ENCODE measurements around the gene NELFCD.
"Not testable (repeated sequence)": the region's sequence is repeated elsewhere in the genome, so short reads cannot be mapped to it uniquely, and the experiment has no call there.

The NELFCD gene

DNA sequence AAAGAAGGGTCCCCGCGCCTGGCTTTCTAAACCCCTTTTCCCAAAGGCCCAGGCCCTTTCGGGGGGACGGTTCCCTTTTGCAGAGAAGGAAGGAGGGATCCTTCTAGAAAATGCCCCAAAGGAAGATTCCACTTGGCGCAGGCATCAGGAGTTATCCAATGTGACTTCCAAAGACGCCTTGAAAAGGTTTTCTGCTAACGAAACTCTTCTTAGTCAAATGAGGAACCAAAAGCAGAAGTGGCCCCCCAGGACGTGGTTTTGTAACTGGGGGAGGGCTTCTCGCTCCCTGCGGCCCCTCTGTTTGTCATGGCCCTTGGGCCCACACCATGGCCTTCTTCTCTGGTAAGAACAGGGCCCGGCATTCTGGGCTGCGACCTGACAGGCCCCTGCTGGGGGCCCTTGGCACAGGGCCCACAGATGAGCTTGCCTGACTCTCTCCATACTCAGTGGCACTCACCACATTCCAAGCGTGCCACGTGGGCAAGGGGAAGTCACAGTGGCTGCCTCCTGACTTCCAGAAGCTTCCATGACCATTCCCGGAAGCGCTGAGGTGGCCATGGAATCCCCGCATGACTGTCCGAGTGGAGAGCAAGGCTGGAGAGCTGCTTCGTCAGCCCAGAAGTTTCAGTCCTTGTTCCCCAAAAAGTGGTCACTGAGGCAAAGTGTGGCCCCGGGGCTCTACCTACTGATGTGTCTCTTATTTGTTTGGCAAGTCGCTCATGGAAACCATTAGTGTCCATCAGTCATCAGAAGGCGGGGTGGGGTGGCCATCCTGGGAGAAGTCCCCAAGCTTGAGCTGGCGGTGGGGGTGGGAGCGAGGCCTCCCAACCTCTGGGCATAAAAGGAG, 26.8 kb downstream of the NELFCD start:
- DNase-seq = peak in 13 of 58 donors; percentile 17 to 57 (median 32)

DNA sequence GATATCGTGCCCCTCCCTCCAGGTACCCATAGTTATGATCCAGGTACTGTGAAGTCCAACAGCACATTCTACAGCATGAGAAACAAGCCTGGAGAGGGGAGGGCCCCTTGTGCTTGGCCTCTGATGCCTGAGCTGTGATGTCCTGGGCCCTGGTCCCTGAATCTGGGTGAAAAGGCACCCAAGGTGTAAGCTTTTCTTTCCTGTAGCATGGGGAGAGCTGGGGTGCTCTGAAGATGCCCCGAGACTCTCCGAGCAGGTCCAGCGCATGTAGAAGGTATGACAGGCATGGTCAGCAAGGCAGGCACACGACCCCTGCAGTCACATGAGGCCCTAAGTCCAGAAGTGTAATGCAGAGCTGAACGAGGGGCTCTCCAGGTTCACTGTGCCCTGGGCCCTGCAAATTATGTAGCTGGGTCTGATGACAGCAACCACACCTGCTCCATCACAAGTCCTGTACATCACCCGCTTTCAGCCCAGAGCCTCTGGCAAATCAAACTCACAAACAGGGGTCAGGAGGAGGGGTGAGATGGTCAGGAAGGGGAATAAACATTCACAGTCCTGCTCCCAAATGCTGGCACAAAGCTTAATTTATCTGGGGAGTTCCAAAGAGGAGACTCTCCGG, 27.8 kb downstream of the NELFCD start:
- DNase-seq = no peak

DNA sequence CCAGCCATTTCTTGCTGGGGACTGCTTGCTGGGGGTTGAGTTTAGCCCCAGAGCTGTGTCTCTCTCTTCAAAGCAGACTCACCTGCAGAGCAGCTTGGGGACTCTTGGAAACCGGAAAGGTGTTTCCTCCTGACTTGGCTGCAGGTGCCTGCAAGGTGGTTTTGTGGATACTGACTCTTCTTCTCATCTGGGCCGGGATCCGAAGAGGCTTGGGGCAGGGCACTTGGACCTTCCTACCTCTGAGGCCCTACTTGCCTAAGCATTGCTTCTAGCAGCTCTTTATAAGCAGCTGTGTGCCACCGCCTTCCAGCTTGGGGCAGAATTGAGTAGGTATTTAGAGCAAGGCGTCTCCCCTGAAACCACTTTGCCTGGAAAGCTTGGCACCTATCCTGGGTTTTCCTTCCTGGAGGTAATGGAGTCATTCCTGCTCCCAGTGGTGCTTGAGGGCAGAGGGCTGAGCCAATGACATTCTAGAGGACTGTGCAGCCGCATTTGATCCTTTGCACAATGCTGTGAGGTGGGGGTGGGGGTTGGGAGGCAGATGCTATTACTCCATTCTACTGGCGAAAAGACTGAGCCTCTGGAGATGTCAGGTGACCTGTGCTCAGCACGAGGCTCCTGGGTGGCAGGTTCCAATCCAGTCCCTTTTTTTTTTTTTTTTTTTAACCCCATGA, 29.4 kb downstream of the NELFCD start:
- DNase-seq = no peak

DNA sequence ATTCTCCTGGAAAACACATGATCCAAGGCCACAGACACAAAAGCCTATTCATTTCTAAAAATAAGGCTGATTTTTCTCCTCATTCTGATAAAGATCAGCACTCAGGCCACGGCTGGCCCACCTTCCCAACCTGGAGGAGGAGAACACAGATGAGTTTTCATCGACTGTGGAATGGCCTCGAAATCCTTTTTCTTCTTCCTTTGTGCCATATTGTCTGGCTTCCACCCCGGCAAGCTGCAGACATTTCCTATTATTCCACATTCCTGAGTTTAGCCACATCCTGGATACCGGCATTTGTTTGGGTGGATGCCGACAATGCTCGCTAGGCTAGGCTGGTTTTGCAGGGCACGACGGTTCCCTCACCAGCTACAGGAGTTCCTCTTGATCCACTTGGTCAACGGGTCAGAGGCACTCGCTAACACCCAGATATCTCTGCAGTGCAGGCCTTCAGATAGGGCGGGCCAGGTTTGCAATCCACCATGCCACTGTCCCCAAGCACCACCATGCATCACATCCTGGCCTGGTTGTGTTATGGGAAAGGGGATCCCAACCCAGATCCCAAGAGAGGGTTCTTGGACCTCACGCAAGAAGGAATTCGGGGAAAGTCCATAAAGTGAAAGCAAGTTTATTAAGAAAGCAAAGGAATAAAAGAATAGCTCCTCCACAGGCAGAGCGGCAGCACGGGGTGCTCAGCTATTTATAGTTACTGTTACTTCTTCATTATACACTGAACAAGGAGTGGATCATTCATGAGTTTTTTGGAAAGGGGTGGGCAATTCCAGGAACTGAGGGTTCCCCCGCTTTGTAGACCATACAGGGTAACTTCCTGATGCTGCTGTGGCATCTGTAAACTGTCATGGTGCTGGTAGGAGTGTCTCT, 30.2 kb downstream of the NELFCD start:
- DNase-seq = no peak

DNA sequence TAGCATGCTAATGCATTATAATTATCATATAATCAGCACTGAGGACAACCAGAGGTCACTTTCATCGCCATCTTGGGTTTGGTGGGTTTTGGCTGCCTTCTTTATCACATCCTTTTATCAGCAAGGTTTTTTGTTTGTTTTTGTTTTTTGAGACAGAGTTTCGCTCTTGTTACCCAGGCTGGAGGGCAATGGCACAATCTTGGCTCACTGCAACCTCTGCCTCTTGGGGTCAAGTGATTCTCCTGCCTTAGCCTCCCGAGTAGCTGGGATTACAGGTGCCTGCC, 30.8 kb downstream of the NELFCD start:
- not testable (repeated sequence) for DNase-seq

DNA sequence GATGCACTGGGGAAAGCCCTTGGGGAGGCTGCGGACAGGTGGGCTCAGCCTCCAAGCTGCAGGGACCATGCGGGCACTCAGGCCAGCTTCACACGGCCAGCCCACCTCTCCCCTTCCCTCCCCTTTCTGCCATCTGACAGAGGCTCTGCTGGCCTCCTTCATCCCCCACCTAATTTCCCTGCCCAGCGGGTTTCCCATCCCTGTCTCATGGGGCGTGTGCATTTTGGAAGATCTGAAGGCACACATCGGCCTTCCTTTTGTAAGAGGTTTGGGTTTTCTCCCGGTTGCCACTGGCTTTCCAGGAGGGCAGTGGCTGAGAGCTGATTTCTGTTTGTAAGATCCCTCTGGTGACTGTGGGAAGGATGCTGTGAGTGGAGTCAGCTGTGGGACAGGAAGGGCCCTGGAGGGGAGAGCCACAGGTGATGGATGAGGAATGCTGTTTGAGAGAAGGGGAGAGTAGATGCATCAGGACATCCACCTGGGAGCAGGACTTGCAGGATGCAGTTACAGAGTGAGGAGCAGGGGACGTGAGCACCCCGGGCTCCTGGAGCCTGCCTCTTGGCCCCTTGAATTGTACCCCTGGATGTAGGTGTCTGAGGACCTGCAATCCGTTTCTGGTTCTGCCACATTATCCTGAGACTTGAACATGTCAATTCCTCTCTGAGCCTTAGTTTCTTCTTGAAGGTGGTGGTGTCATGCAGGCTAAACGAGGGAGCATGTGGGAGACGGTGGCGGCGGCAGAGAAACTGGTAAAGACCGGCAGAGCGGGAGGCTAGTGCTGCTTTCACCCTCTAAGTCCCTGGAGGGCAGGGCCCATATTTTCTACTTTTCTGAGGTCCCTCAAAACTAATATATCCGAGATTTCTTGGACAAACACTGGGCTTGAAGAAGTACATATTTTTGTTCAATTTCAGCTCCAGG, 32.2 kb downstream of the NELFCD start:
- no peak for DNase-seq

DNA sequence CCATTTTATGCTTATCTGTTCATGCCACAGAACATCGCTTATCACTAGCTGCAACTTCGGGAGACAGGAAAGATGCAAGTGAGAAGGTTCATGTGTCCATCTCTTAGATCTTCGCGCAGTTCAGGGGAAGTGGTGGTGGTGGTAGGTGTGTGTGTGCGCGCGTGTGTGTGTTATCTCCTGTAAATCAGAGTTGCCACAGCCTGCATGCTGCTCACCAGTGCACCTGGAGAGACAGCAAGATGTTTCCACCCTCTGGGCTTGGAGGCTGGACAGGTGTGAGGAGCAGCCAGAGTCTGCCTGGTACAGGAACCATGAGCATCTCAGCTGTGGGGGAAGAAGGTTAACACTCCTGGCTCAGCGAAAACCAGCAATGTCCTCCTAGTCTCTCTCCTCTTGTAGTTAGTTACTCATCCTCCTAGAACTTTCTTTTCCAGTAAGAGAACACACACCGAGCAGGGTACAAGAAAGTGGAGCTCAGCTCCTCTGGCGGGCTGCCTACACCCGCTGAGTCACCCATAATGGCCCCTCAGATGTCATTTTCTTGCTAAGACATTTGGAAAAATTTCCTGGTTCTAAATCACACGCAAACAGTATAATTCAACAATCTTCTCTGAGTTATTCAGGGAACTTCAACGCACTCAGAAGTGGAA, 33.0 kb downstream of the NELFCD start:
- no peak for DNase-seq

DNA sequence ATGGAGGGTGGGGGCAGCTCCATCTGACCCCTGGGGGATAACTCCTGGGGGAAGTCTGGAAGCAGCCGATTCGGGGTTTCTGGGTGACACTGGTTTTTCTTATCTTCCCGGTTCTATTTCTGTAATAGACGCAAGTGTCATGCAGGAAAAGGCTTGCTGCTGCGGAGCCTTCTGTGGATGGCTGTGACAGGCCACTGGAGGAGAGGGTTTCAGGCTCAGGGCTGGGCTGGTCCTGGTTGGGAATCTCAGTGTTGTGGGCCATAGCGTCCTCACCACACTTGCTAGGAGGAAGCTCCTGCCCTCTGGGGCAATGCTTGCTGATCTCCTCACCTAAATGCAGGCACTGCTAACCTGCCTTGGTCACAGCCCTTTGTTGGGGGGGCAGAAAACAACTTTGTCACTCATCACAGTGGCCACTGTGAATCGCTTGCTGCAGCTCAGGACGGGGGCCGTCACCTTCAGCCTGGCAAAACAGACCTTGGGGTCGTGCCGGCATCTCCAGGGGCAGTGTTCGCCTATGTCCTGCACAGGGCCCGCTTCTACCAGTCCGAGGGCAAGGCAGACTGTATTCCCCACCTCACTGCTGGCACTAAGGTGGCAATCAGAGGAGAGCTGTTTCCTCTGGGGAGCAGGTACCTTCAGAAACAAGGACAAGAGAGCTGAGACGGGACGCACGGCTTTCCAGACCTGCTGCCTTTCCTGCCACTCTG, 33.8 kb downstream of the NELFCD start:
- no peak for DNase-seq

DNA sequence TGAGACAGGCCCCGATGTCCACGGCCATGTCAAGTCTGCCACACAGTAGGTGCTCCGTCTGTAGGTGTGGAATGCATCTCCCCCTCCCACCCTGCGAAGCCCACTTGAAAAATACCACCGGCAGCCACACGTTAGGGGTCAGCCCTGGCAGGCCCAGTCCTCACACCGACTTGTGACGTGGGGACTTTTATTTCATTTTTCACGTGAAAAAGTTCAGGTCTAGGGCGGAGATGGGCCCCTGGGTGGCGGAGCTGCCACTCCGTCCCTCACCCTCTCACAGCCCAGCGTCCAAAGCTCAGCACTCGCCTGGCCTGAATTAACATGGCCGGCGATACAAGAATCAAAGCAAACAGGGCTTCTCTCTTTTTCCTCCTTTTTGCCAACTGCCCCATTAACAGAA, 34.4 kb downstream of the NELFCD start:
- no peak for DNase-seq

DNA sequence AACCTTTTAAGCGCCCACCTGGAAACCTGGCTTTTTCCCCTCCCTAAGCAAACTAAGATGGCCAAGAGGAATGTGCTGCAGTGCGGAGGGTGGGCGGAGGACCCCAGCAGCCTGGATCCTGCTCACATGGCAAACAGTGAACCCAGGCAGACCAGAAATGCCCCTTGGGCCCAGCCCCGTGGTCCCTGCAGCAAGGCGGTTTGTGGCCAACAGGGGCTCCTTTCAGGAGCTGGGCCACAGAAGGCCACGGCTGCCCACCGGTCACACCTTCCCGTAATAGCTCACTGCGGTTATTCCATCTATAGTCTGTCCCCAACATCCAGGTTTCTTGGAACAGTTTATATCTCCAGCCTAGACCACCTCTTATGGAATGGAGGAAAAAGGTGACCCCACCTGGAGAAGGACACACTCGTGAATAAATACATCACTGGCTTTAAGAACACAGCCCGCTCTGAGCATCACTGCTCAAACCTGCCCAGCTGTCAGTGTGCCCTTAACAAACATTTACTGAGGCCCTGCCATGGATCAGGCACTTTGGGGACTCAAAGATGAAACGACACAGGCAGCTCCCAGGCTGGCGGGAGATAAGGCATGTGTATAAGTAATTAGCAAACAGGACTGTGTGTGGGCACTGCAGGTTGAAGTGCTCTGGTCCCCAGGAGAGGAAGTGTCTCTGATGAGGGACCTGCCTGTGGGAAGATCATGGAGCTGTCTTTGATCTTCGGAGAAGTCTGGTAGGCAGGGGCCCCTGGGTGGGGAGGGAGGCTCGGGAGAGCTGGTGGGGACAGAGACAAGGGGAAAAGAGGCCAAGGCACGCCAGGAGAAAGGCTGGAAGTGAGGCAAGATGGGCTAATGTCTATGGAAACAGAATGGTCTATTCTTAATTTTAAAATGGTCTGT, 35.0 kb downstream of the NELFCD start:
- DNase-seq = no peak

DNA sequence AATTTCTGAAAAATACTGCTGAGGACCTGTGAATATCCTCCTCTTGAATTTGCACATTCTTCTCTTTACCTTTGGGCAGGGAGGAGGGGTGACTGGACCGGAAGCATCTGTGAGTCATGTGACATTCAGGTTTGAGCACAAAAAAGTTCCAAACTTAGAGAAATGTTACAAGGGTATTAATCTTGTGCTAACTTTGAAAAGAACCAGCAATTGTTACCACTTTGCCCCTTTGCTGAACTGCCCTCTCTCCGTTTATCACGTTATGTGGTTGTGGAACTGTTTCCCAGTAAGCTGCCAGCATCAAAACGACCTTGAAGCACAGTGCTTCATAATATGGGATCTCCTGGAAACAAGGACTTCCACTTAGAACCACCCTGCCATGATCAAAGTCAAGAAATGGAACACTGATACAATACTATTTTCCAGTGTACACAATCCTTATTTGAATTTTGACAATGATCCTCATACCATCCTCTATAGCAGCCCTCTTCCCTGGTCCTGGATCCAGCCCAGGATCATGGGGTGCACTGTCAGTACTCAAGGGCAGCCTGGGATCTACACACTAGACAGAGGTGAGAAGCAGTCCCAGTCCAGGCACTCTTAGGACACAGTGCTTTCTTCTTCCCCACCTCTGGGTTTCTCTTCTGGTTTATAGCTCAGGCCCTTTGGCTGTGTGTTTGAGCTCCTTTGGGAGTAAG, 35.9 kb downstream of the NELFCD start:
- no peak for DNase-seq

DNA sequence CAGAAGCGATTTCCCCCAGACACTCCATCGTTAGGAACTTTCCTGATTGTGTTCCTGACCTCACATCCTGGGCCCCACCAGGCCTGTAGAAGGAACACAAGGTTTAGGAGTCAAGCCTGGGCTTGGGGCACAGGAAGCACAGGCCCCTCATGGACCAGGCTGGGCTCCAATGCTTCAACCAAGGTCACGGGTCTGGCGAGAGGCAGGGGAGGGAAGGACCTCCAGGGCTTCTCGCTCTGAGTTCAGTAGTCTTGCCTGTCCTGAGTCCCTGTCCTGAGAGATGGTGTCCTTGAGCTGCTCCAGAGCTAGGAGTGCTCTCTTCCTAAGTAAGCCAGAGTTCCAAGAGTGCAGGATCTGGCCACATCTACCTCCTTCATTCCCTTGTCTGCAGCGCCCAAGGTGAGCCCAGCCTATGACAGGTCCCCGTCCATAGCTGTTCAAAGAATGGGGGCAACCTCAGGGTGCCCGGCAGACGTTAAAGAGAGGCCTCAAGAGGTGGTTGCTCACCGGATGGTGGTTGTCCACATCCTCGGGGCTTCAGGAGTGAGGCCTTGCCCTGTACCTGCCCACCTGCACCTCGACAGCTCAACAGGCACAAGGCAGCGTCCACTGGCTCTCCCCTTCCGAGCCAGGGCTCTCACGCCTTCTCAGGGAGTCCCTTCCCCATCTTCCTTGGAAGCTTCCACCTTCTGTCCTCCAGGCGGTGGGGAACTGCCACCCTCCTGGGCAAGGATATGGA, 36.6 kb downstream of the NELFCD start:
- no peak for DNase-seq

DNA sequence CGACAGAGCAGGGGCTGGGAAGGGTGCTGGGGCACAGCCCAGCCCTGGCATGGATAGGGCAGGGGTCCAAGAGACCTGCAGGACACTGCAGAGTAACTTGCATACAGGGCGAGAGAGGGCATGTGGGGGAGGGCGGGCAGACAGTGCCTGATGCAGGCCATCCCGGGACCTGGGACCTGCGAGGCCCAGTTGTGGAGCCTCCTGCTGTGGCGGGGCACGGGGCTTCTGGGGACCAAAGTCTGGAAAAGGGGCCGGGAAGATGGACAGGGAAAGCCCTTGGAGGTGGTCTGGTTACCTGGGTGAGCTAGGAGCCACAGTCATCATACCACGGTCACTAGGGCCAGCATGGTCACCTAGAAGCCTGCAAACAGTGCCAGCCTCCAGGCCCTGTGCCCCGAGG, 37.8 kb downstream of the NELFCD start:
- no peak for DNase-seq

DNA sequence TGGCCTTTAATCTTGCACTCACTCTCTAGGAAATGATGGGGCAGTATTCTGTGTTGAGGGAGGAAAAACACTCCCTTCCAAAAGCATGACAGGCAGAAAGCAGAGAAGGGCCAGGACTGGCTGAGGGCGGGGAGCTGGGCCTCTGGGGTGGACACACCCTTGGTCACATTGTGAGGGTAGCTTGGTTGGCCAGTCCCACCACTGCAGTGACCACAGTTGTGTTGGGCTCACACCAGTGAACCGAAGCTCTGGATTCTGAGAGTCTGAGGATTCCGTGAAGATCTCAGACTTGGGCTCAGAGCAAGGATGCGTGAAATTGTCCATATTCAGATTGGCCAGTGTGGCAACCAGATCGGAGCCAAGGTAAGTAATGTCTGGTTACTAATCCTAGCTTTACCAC, 38.2 kb downstream of the NELFCD start, which contains the start of gene TUBB1:
Gene TUBB1, plus strand, starts transcription at position 213 of the 400 bp plus-strand sequence. Its CDS starts 94 bp downstream, at position 307.
- no peak for DNase-seq

DNA sequence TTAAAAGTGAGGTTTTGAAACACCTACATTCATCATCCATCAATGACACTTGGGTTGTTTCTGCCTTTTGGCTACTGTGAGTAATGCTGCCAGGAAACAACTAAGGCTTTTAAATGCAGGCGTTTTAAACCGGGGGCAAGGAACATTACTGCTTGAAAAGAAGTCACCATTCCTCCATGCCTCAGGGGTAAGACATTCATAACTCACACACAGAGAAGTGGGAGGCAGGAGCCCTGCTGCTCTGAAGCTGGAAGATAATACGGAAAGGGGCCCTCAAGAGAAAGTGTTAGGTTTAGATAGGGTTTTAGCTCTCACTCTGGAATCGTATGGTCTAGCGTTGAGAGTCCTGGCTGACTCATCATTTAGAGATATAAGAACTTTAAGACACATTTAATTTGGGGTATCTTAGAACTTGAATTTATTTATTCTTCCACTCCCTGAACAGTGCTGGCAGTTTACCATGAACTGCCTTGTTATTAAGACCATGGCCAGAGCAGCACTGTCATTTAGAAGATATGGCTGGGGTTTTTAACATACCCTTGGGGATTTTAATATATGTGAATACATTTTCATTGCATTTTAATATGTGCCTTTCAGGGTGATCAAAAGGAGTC, 40.0 kb downstream of the NELFCD start:
- DNase-seq = no peak

DNA sequence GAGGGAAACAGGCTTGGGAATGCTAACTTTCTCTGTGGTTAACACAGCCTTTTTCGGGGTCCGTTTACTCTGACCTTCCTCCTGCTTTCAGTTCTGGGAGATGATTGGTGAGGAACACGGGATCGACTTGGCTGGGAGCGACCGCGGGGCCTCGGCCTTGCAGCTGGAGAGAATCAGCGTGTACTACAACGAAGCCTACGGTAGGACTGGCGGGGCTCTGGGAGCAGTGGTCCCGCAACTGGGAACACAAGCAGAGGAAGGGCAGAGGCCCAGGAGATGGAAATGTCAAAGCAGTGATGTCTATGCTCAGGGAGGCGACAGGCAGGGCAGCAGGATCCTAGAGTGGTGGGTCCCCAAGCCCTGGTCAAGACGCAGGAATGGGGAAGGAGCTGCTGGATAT, 41.7 kb downstream of the NELFCD start:
- DNase-seq = no peak

Measured in anterior cingulate cortex (tissue), 58 donors.